ENCODE results near the gene TOMM70. TPM values are rescaled to one million over a fixed set of nuclear protein-coding genes. Genes with fewer than 3 reads are reported as not detected.

Gene TOMM70
- total RNA-seq, 2 experiments from 2014 or later = 56.2 to 57.8 TPM

Other genes starting within 250 kb of the TOMM70 start
- 10 to 100 TPM; 14.4 to 20.5 TPM for gene TBC1D23, start 140.1 kb downstream of the TOMM70 start, total RNA-seq
- 10 to 100 TPM; 64.2 TPM for gene NIT2, start 66.3 kb downstream of the TOMM70 start, total RNA-seq
- 1 to 10 TPM; 2.5 TPM for gene LNP1, start 450 bp upstream of the TOMM70 start, total RNA-seq
- 1 to 10 TPM; 1.1 to 1.8 TPM for gene TMEM45A, start 91.5 kb upstream of the TOMM70 start, total RNA-seq
- gene ADGRG7, start 208.5 kb upstream of the TOMM70 start, total RNA-seq = 10 to 100 TPM; 21.2 to 24.7 TPM

Measured in activated CD8-positive, alpha-beta T cell treated with anti-CD3 and anti-CD28 coated beads for 36 hours (primary cell).